Measurements from ENCODE around the gene RITA1. TPM values are rescaled to one million over a fixed set of nuclear protein-coding genes. Genes with fewer than 3 reads are reported as not detected.
"Not testable (repeated sequence)": the region's sequence is repeated elsewhere in the genome, so short reads cannot be mapped to it uniquely, and the experiment has no call there.

The RITA1 gene
- total RNA-seq, 1 donor from 2014 or later = 17.9 TPM

DNA sequence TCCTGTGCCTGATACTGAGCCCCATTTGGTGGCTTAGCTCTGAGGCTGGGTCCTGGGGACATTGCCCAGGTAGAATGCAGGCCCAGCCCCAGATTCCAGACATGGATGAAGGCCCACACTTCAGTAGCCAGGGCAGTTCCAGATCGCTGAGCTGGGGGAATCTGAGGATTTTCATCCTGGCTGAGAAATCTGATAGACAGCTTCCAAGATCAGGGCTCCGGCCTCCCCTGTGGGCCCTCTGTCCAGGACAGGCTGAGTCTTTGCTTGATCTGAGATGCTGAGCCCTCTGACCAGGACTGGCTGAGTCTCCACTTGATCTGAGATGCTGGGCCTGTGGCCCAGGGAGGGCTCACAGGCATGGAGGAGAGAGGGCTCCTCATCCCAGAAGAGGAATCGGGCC, 46.7 kb upstream of the RITA1 start:
- no peak for DNase-seq
- Histone ChIP-seq H3K9me3 (replicated peaks) (no peaks in the 10 kb centered on the region), H3K27me3 (ENCODE audit: low read depth) (peaks cover 56% of the 10 kb centered on the region), H3K27ac (replicated peaks) (no peak overlapping the region), H3K4me3 (no peak overlapping the region), H3K4me1 (peaks cover 13% of the 10 kb centered on the region), H3K36me3 (no peaks in the 10 kb centered on the region)
- TF ChIP-seq, protein P1, sequence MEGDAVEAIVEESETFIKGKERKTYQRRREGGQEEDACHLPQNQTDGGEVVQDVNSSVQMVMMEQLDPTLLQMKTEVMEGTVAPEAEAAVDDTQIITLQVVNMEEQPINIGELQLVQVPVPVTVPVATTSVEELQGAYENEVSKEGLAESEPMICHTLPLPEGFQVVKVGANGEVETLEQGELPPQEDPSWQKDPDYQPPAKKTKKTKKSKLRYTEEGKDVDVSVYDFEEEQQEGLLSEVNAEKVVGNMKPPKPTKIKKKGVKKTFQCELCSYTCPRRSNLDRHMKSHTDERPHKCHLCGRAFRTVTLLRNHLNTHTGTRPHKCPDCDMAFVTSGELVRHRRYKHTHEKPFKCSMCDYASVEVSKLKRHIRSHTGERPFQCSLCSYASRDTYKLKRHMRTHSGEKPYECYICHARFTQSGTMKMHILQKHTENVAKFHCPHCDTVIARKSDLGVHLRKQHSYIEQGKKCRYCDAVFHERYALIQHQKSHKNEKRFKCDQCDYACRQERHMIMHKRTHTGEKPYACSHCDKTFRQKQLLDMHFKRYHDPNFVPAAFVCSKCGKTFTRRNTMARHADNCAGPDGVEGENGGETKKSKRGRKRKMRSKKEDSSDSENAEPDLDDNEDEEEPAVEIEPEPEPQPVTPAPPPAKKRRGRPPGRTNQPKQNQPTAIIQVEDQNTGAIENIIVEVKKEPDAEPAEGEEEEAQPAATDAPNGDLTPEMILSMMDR (IDR thresholded peaks at IDR 0.05; ENCODE audit: borderline replicate concordance) = no peak
- intact Hi-C loops (cut with micrococcal nuclease) = no loop called here

DNA sequence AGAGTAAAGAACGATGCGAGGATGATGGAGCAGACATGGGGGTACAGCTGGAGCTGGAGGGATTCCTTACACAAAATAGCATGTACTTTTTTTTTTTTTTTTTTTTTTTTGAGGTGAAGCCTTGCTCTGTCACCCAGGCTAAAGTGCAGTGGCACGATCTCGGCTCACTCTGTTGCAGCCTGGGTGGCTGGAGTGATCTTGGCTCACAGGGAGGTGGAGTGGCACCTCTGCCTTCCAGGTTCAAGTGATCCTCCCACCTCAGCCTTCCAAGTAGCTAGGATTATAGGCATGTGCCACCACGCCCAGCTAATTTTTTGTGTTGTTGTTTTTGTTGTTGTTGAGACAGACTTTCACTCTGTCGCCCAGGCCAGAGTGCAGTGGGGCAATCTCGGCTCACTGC, 44.8 kb upstream of the RITA1 start:
- H3K27me3 ChIP-seq (ENCODE audit: low read depth) = peaks cover 52% of the 10 kb centered on the region
- intact Hi-C loops (cut with micrococcal nuclease) = no loop called here
- DNase-seq = no peak
- no peak overlapping the region for H3K27ac ChIP-seq (replicated peaks)
- H3K4me1 ChIP-seq = peaks cover 11% of the 10 kb centered on the region
- no peak overlapping the region for H3K4me3 ChIP-seq
- TF ChIP-seq, protein P1 (IDR thresholded peaks at IDR 0.05; ENCODE audit: borderline replicate concordance) = no peak
- no peaks in the 10 kb centered on the region for H3K9me3 ChIP-seq (replicated peaks)
- no peaks in the 10 kb centered on the region for H3K36me3 ChIP-seq

DNA sequence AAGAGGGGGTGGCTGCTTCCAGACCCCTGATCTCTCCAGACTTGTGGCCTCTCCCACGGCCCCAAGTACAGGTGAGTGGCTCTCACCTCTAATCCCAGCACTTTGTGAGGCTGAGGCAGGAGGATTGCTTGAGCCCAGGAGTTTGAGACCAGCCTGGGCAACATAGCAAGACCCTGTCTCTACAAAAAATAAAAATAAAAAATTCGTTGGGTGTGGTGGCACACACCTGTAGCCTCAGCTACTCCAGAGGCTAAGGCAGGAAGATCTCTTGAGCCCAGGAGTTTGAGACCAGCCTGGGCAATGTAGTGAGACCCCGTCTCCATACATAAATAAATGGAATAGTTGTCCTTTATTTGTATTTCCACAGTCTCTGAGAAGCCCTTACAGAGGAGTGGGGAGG, 43.8 kb upstream of the RITA1 start:
- H3K9me3 ChIP-seq (replicated peaks); intact Hi-C loops (cut with micrococcal nuclease); H3K27ac ChIP-seq (replicated peaks); H3K4me3 ChIP-seq; H3K4me1 ChIP-seq; H3K36me3 ChIP-seq; DNase-seq: not testable (repeated sequence)
- peaks cover 47% of the 10 kb centered on the region for H3K27me3 ChIP-seq (ENCODE audit: low read depth)

DNA sequence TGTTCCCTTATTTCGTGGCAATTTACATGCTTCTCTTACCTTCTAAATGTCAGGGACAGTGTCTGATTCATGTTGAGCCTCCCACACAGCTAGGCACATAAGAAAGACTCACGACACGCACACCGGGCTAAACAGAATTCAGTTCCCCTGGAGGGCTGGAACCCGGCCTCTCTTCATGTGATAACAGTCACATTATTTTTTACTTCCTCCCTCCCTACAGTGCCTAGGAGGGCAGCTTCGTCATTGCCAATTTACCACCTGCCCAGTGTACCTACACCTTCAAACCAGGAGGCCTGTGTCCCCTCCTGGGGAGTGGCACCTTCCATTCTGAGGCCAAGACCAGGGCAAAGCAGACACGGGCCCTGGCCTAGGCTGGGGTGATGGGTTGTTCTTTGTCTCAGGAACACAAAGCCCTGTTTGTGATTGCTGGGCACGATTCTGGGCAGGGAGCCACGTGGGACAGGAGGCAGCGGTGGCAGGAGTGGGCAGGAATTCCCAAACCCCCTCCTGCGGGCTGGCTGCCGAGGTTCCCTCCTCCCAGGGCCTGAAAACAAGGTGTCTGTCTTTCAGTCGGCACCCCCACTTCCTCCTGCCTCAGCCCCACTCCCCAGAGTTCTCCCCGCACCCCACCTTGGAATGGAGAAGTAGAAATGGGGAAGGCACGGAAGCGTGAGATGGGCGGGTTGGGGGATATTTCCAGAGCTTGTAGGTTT, 43.2 kb upstream of the RITA1 start:
- H3K27me3 ChIP-seq (ENCODE audit: low read depth) = peaks cover 45% of the 10 kb centered on the region
- intact Hi-C loops (cut with micrococcal nuclease) = no loop called here
- peak; percentile 44 for DNase-seq
- H3K4me3 ChIP-seq = no peak overlapping the region
- TF ChIP-seq, protein P1 (IDR thresholded peaks at IDR 0.05; ENCODE audit: borderline replicate concordance) = no peak
- peak overlapping the region; percentile 52 for H3K27ac ChIP-seq (replicated peaks)
- H3K9me3 ChIP-seq (replicated peaks) = no peaks in the 10 kb centered on the region
- no peaks in the 10 kb centered on the region for H3K36me3 ChIP-seq
- peaks cover 6% of the 10 kb centered on the region for H3K4me1 ChIP-seq

DNA sequence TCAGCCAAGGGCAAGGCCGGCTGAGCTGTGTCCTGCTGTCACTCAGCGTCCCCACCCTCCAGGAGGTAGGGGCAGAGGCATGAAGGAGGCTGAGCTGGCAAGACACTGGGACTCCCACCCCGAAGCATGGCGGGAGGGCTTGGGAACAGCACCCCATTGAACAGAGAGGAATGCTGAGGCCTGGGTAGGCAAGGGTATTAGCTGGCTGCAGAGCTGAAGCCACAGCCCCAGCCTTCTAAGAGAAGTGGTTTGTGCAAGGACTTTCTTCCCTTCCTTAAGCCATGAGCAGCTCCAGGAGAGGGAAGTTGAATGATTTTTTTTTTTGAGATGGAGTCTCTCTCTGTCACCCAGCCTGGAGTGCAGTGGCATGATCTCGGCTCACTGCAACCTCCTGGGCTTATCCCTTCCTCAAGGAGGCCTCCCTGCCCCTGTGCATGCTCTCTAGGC, 42.6 kb upstream of the RITA1 start:
- Histone ChIP-seq H3K36me3 (no peaks in the 10 kb centered on the region), H3K27me3 (ENCODE audit: low read depth) (peaks cover 39% of the 10 kb centered on the region), H3K9me3 (replicated peaks) (no peaks in the 10 kb centered on the region), H3K27ac (replicated peaks) (peak overlapping the region; percentile 52), H3K4me3 (no peak overlapping the region), H3K4me1 (peaks cover 6% of the 10 kb centered on the region)
- no peak for DNase-seq
- intact Hi-C loops (cut with micrococcal nuclease) = no loop called here
- TF ChIP-seq, protein P1 (IDR thresholded peaks at IDR 0.05; ENCODE audit: borderline replicate concordance) = no peak

DNA sequence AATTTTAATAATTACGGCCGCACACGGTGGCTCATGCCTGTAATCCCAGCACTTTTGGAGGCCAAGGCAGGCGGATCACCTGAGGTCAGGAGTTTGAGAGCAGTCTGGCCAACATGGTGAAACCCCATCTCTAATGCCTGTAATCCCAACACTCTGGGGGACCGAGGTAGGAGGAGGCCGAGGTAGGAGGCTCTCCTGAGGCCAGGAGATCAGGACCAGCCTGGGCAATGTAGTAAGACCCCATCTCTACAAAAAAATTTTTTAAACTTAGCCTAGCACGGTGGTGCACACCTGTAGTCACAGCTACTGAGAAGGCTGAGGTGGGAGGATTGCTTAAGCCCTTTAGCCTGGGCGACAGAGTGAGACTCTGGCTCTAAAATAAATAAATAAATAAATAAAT, 41.6 kb upstream of the RITA1 start:
- intact Hi-C loops (cut with micrococcal nuclease) = no loop called here
- H3K27ac ChIP-seq (replicated peaks) = no peak overlapping the region
- H3K9me3 ChIP-seq (replicated peaks) = no peaks in the 10 kb centered on the region
- H3K4me1 ChIP-seq = peaks cover 6% of the 10 kb centered on the region
- no peak for DNase-seq
- TF ChIP-seq, protein P1 (IDR thresholded peaks at IDR 0.05; ENCODE audit: borderline replicate concordance) = no peak
- peaks cover 36% of the 10 kb centered on the region for H3K27me3 ChIP-seq (ENCODE audit: low read depth)
- H3K36me3 ChIP-seq = no peaks in the 10 kb centered on the region
- H3K4me3 ChIP-seq = no peak overlapping the region

All from left ventricle myocardium inferior (tissue), 1 donor.